OCI-LY7 (cell line): ENCODE measurements around the gene RSPH3. TPM values are rescaled to one million over a fixed set of nuclear protein-coding genes. Genes with fewer than 3 reads are reported as not detected.
A peak's percentile ranks its signal among the peaks of the same experiment; 100 is the strongest.

Experiments
- BruUV-seq: library from RNA; stranded (reverse); fragments of 400-500 nt; replicated peaks from 2 replicates; lab custom pipeline; 2021; lab: Mats Ljungman, UMichigan
- CTCF ChIA-PET: fragments of 300-600 bp; sonication (Branson Sonifier 250); formaldehyde crosslinking; loops from one replicate; lab custom pipeline; 2022; ENCODE audit warnings: antibody characterized with exemption; ENCODE audit not compliant: unreplicated experiment; lab: Charles Lee
- POLR2A ChIA-PET: fragments of 300-600 bp; sonication (Branson Sonifier 250); formaldehyde crosslinking; loops from one replicate; lab custom pipeline; 2022; ENCODE audit warnings: antibody characterized with exemption; lab: Charles Lee
- DNase-seq: peaks from one replicate; pipeline ENCODE4 v3.0.0-alpha.2; 2015; ENCODE audit warnings: low spot score
- H2AFZ ChIP-seq: fragments of 200-600 bp; sonication (generic), shearing (Covaris generic); 2 replicates; pipeline ENCODE4 v1.6.1; 2014; ENCODE audit warnings: mild to moderate bottlenecking, antibody characterized with exemption, low read length, moderate library complexity
- H3K27ac ChIP-seq: fragments of 200-600 bp; sonication (generic); 2 replicates; pipeline ENCODE4 v1.5.1; 2014; ENCODE audit warnings: mixed run types, low read depth, mild to moderate bottlenecking, moderate library complexity, low read length, inconsistent platforms; ENCODE audit not compliant: poor library complexity, severe bottlenecking
- H3K36me3 ChIP-seq: fragments of 200-600 bp; sonication (generic); 2 replicates; pipeline ENCODE4 v1.6.1; 2014; ENCODE audit warnings: mild to moderate bottlenecking, antibody characterized with exemption, low read length, moderate library complexity, mixed read lengths; ENCODE audit not compliant: insufficient read depth
- H3K4me1 ChIP-seq: fragments of 200-600 bp; sonication (generic); 2 replicates; pipeline ENCODE4 v1.5.1; 2014; ENCODE audit warnings: mild to moderate bottlenecking, low read length; ENCODE audit not compliant: insufficient read depth, poor library complexity, severe bottlenecking
- H3K4me2 ChIP-seq: fragments of 200-600 bp; sonication (generic); 2 replicates; pipeline ENCODE4 v1.6.1; 2014; ENCODE audit warnings: mild to moderate bottlenecking, low read length
- H3K4me3 ChIP-seq: fragments of 200-600 bp; sonication (generic); 2 replicates; pipeline ENCODE4 v1.5.1; 2014; ENCODE audit warnings: mild to moderate bottlenecking, low read depth, low read length; ENCODE audit not compliant: poor library complexity, severe bottlenecking
- H3K79me2 ChIP-seq: fragments of 200-600 bp; sonication (generic); 2 replicates; pipeline ENCODE4 v1.6.1; 2016; ENCODE audit warnings: low read depth, mild to moderate bottlenecking, low read length, moderate library complexity, mixed read lengths; ENCODE audit not compliant: insufficient read depth
- H3K9me2 ChIP-seq: fragments of 200-600 bp; sonication (generic); 2 replicates; pipeline ENCODE4 v1.6.1; 2016; ENCODE audit warnings: mild to moderate bottlenecking, low read length, mixed read lengths; ENCODE audit not compliant: insufficient read depth
- H3K9me3 ChIP-seq: fragments of 200-600 bp; sonication (generic); 2 replicates; pipeline ENCODE4 v1.6.1; 2014; ENCODE audit warnings: mild to moderate bottlenecking, mixed run types, low read length, mixed read lengths
- H4K20me1 ChIP-seq: fragments of 200-600 bp; sonication (generic); 2 replicates; pipeline ENCODE4 v1.6.1; 2014; ENCODE audit warnings: mild to moderate bottlenecking, antibody characterized with exemption, low read length, moderate library complexity, mixed read lengths; ENCODE audit not compliant: insufficient read depth
- EZH2phosphoT487 ChIP-seq: fragments of 200-600 bp; sonication (generic); IDR thresholded peaks from 2 replicates; pipeline ENCODE4 v1.6.1; 2018; ENCODE audit warnings: low read depth, borderline replicate concordance, mild to moderate bottlenecking, mixed run types, antibody characterized with exemption, low read length, moderate library complexity, mixed read lengths
- intact Hi-C: fragments of 100-400 bp; cut with micrococcal nuclease; formaldehyde crosslinking; loops from one replicate; pipeline ENCODE4 v1.10.0; 2022; ENCODE audit not compliant: unreplicated experiment
- total RNA-seq, 2 experiments: library from RNA; depleted of rRNA in 1 of 2; stranded (reverse); fragments of >200 nt in 1 of 2; shearing (Covaris generic) in 1 of 2; gene quantifications; 2 replicates each; pipeline ENCODE4 v1.2.3, GENCODE V29; 2014 to 2022
- TF ChIP-seq, protein P1 (sequence below): fragments of 200-600 bp; sonication (generic); conservative IDR thresholded peaks from 2 replicates; pipeline ENCODE4 v1.5.1; 2014; ENCODE audit warnings: mild to moderate bottlenecking, antibody characterized with exemption, low read length, moderate library complexity, mixed read lengths

RSPH3 gene
- total RNA-seq, 2 experiments from 2014 or later = 2.7 to 6.5 TPM

GRCh38 chr6:159037756-159038290, 37.8 kb upstream of the RSPH3 start:
- Histone ChIP-seq H3K79me2 (peaks cover 79% of the 10 kb centered on the region), H3K36me3 (peaks cover 84% of the 10 kb centered on the region), H3K4me1 (peaks cover 53% of the 10 kb centered on the region), H3K4me2 (peak overlapping the region; percentile 95), H3K9me3 (no peaks in the 10 kb centered on the region), H4K20me1 (no peaks in the 10 kb centered on the region), H3K4me3 (peak overlapping the region; percentile 61), H3K9me2 (no peaks in the 10 kb centered on the region), H2AFZ (no peak overlapping the region), H3K27ac (peak overlapping the region; percentile 96)
- intact Hi-C loops = no loop called here
- CTCF ChIA-PET = no interaction called here
- BruUV-seq = no TSS peak
- POLR2A ChIA-PET = interaction anchor here (0.6 to 2.3 kb wide), 7 partner anchors 18 to 237 kb away, joined by 3 to 22 read pairs (median 8); partner anchors contain the start of gene RSPH3
- TF ChIP-seq EZH2phosphoT487 = no peak
- TF ChIP-seq, protein P1, sequence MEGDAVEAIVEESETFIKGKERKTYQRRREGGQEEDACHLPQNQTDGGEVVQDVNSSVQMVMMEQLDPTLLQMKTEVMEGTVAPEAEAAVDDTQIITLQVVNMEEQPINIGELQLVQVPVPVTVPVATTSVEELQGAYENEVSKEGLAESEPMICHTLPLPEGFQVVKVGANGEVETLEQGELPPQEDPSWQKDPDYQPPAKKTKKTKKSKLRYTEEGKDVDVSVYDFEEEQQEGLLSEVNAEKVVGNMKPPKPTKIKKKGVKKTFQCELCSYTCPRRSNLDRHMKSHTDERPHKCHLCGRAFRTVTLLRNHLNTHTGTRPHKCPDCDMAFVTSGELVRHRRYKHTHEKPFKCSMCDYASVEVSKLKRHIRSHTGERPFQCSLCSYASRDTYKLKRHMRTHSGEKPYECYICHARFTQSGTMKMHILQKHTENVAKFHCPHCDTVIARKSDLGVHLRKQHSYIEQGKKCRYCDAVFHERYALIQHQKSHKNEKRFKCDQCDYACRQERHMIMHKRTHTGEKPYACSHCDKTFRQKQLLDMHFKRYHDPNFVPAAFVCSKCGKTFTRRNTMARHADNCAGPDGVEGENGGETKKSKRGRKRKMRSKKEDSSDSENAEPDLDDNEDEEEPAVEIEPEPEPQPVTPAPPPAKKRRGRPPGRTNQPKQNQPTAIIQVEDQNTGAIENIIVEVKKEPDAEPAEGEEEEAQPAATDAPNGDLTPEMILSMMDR = no peak
- no peak for DNase-seq

- ChIA-PET POLR2A (interaction anchor here (1.7 kb wide), 1 partner anchor 14 kb away, joined by 6 read pairs; no protein-coding TSS in a partner anchor), CTCF (interaction anchor here (1.0 kb wide), 1 partner anchor 71 kb away, joined by 3 read pairs; no protein-coding TSS in a partner anchor)
- Histone ChIP-seq H3K27ac (no peak overlapping the region), H3K9me2 (no peaks in the 10 kb centered on the region), H4K20me1 (no peaks in the 10 kb centered on the region), H3K4me3 (no peak overlapping the region), H3K9me3 (no peaks in the 10 kb centered on the region), H3K4me1 (peaks cover 44% of the 10 kb centered on the region), H2AFZ (no peak overlapping the region), H3K36me3 (peaks cover 72% of the 10 kb centered on the region), H3K79me2 (peaks cover 68% of the 10 kb centered on the region), H3K4me2 (no peak overlapping the region)
- intact Hi-C loops = no loop called here
- TF ChIP-seq EZH2phosphoT487 = no peak
- TF ChIP-seq, protein P1 = no peak
- no TSS peak for BruUV-seq
- no peak for DNase-seq
Measured at GRCh38 chr6:159036673-159037072, 36.7 kb upstream of the RSPH3 start.

GRCh38 chr6:159035891-159036290, 35.9 kb upstream of the RSPH3 start:
- no TSS peak for BruUV-seq
- intact Hi-C loops = no loop called here
- no peaks in the 10 kb centered on the region for H3K9me3 ChIP-seq
- no peak overlapping the region for H3K4me3 ChIP-seq
- DNase-seq = no peak
- no peaks in the 10 kb centered on the region for H4K20me1 ChIP-seq
- H2AFZ ChIP-seq = no peak overlapping the region
- no peak overlapping the region for H3K4me2 ChIP-seq
- H3K9me2 ChIP-seq = no peaks in the 10 kb centered on the region
- peaks cover 64% of the 10 kb centered on the region for H3K36me3 ChIP-seq
- ChIA-PET CTCF (interaction anchor here (0.6 to 1.0 kb wide), 2 partner anchors 72 to 92 kb away, joined by 3 to 5 read pairs; no protein-coding TSS in a partner anchor), POLR2A (interaction anchor here (0.5 to 1.7 kb wide), 3 partner anchors 13 to 61 kb away, joined by 3 to 6 read pairs (median 4); no protein-coding TSS in a partner anchor)
- H3K4me1 ChIP-seq = peaks cover 36% of the 10 kb centered on the region
- TF ChIP-seq EZH2phosphoT487 = no peak
- TF ChIP-seq, protein P1 = no peak
- no peak overlapping the region for H3K27ac ChIP-seq
- peaks cover 60% of the 10 kb centered on the region for H3K79me2 ChIP-seq
